GM18519 (cell line): ENCODE data around the gene TM4SF18.

Source experiments
- ATAC-seq: cut with Tn5 transposase; IDR thresholded peaks from one replicate; pipeline ENCODE4 v1.9.1; 2021; ENCODE audit warnings: mild to moderate bottlenecking, moderate library complexity; ENCODE audit not compliant: unreplicated experiment, low FRiP score

The TM4SF18 gene

GRCh38 chr3:149291178-149291577, 42.3 kb downstream of the TM4SF18 start:
- no peak for ATAC-seq

GRCh38 chr3:149288655-149289054, 44.8 kb downstream of the TM4SF18 start:
- no peak for ATAC-seq

GRCh38 chr3:149284034-149284433, 49.4 kb downstream of the TM4SF18 start:
- no peak for ATAC-seq

- ATAC-seq: no peak
These were observed 50.0 kb downstream of the TM4SF18 start for GRCh38 chr3:149283401-149283800.

GRCh38 chr3:149282836-149283235, 50.6 kb downstream of the TM4SF18 start:
- no peak for ATAC-seq

GRCh38 chr3:149282322-149282721, 51.1 kb downstream of the TM4SF18 start:
- ATAC-seq: no peak

GRCh38 chr3:149280671-149281349, 52.6 kb downstream of the TM4SF18 start:
- ATAC-seq: no peak

GRCh38 chr3:149278911-149279310, 54.5 kb downstream of the TM4SF18 start:
- ATAC-seq: no peak

- peak; percentile 67 for ATAC-seq
These were observed 56.1 kb downstream of the TM4SF18 start for GRCh38 chr3:149277331-149277813.

GRCh38 chr3:149276619-149277018, 56.8 kb downstream of the TM4SF18 start:
- ATAC-seq: no peak

GRCh38 chr3:149274220-149274619, 59.2 kb downstream of the TM4SF18 start:
- ATAC-seq: no peak

GRCh38 chr3:149273096-149273751, 60.2 kb downstream of the TM4SF18 start:
- ATAC-seq: peak; percentile 62

GRCh38 chr3:149271669-149272068, 61.8 kb downstream of the TM4SF18 start:
- no peak for ATAC-seq

GRCh38 chr3:149270180-149270579, 63.3 kb downstream of the TM4SF18 start:
- ATAC-seq: no peak

GRCh38 chr3:149269687-149270086, 63.7 kb downstream of the TM4SF18 start:
- no peak for ATAC-seq
